M059J (cell line): Measurements from ENCODE around the gene BLZF1. TPM values are rescaled to one million over a fixed set of nuclear protein-coding genes. Genes with fewer than 3 reads are reported as not detected.

Source experiments
- total RNA-seq: library from RNA; depleted of rRNA; stranded (reverse); fragments of >200 nt; shearing (Covaris generic); gene quantifications from 2 replicates; pipeline ENCODE4 v1.2.3, GENCODE V29; 2014; rRNA removed

The BLZF1 gene
- total RNA-seq, 1 experiment from 2014 or later = 58.8 TPM

Other genes with a start within 250 kb of the BLZF1 start
- 93.6 and 104 TPM in 2 replicates for gene NME7, start 398 bp upstream of the BLZF1 start, total RNA-seq
- gene CCDC181, start 59.3 kb downstream of the BLZF1 start, total RNA-seq = 0.37 and 1.4 TPM in 2 replicates
- 8.1 and 10.4 TPM in 2 replicates for gene SLC19A2, start 117.7 kb downstream of the BLZF1 start, total RNA-seq
- not detected in 2 replicates for gene F5, start 218.3 kb downstream of the BLZF1 start, total RNA-seq